ENCODE results near the gene CDKN2AIPNL.

DNA sequence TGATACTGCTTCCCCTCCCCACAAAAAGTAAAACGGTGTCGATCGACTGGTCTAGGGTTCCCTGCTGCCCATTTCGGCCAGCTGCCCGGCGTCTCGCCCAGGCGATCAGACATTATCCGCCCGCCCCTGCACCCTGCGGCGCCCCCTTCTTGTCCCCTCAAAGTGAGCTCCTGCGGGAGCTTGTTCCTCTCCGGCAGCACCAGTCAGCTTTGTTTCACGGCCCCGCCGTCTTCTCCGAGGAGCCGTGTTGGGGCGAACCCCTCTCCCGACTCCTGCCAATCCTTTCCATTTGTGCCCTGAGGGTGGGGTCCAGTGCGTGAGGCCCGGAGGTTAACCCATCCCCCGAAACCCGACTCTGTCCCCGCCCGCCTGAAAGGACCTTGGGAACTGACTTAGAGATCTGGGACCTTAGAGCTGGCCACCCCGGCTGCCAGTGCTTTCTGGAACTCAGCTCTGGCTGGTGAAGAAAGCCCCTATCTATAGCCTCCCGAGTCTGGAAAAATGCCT, 39.8 kb downstream of the CDKN2AIPNL start:
- TF ChIP-seq FOXP1 (IDR thresholded peaks at IDR 0.05) (no peak), FOXP1 (CRISPR knock-in tag; IDR thresholded peaks at IDR 0.05) (no peak), GTF2F1 (IDR thresholded peaks at IDR 0.05; ENCODE audit: low read length) (no peak), ZBTB20 (CRISPR knock-in tag; IDR thresholded peaks at IDR 0.05; ENCODE audit: borderline replicate concordance, low read depth) (no peak), JUNB (CRISPR knock-in tag; IDR thresholded peaks at IDR 0.05; ENCODE audit: borderline replicate concordance) (no peak)

All from HepG2 (cell line).